ENCODE results near the gene ACTL6A.

ACTL6A gene

DNA sequence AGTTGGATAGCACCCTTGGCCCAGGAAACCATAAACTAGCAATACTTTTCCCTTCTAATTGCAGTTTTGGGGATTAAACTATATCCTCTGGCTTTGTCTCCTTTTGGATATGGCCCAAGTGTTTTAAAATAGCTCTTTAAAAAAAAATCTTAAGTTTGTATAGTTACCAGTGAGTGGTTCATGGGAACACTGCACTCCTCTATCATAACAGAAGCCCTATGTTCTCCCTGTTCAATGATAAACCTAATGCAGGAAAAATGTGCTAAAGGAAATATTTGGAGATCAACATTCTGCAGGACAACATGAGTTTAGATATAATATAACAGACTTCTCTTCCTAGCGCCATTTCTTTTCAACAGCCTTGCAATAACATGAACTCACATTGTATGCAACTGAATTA lies 28.6 kb downstream of the ACTL6A start:
- Histone ChIP-seq H3K9me3 (ENCODE audit: control insufficient read depth, insufficient read depth, low read depth, low read length) (no peaks in the 10 kb centered on the region), H3K27ac (ENCODE audit: low read depth, low read length) (no peak overlapping the region), H3K4me1 (ENCODE audit: control insufficient read depth, insufficient read depth, low read length) (no peaks in the 10 kb centered on the region), H3K9ac (ENCODE audit: low read length) (no peak overlapping the region), H3K4me3 (ENCODE audit: low read depth, low read length) (no peak overlapping the region), H3K27me3 (ENCODE audit: control insufficient read depth, insufficient read depth, low read length) (no peaks in the 10 kb centered on the region), H3K36me3 (ENCODE audit: control insufficient read depth, insufficient read depth, low read length) (peaks cover 95% of the 10 kb centered on the region)

DNA sequence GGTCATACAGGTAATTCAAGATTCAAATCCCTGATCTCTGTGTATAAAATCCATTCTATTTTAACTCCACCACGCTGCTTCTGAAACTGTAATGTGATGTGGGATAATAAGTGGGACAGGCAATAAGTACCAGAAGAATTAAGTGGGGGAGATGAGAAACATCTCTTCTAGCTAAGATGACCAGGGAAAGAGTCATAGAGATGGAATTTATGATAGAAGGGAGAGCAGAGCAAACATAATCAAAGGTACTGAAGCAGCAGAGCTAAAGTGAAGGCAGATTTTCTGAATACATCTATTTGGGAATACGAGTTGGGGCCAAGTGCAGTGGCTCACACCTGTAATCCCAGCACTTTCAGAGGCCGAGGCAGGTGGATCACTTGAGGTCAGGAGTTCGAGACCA lies 36.8 kb downstream of the ACTL6A start:
- Histone ChIP-seq H3K4me3 (ENCODE audit: low read depth, low read length) (no peak overlapping the region), H3K9ac (ENCODE audit: low read length) (no peak overlapping the region), H3K27ac (ENCODE audit: low read depth, low read length) (no peak overlapping the region), H3K36me3 (ENCODE audit: control insufficient read depth, insufficient read depth, low read length) (peaks cover 82% of the 10 kb centered on the region), H3K4me1 (ENCODE audit: control insufficient read depth, insufficient read depth, low read length) (peaks cover 5% of the 10 kb centered on the region; the same call in 1 of the 2 replicates), H3K27me3 (ENCODE audit: control insufficient read depth, insufficient read depth, low read length) (no peaks in the 10 kb centered on the region), H3K9me3 (ENCODE audit: control insufficient read depth, insufficient read depth, low read depth, low read length) (no peaks in the 10 kb centered on the region)

DNA sequence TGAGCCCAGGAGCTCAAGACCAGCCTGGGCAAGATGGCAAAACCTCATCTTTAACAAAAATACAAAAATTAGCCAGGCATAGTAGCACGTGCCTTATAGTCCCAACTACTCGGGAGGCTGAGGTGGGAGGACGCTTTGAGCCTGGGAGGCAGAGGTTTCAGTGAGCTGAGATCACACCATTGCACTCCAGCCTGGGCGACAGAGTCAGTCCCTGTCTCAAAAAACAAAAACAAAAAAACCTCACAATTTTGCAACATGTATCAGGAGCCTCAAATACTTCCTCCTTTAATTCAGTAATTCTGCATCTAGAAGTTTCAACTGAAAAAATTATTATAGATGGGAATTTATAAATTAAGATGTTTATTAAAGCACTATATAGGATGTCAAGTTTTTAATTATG lies 40.6 kb downstream of the ACTL6A start:
- Histone ChIP-seq H3K27ac (ENCODE audit: low read depth, low read length) (no peak overlapping the region), H3K4me3 (ENCODE audit: low read depth, low read length) (peak overlapping the region; percentile 77), H3K9ac (ENCODE audit: low read length) (no peak overlapping the region), H3K9me3 (ENCODE audit: control insufficient read depth, insufficient read depth, low read depth, low read length) (no peaks in the 10 kb centered on the region), H3K27me3 (ENCODE audit: control insufficient read depth, insufficient read depth, low read length) (no peaks in the 10 kb centered on the region), H3K4me1 (ENCODE audit: control insufficient read depth, insufficient read depth, low read length) (peaks cover 5% of the 10 kb centered on the region; the same call in 1 of the 2 replicates), H3K36me3 (ENCODE audit: control insufficient read depth, insufficient read depth, low read length) (peaks cover 44% of the 10 kb centered on the region)

DNA sequence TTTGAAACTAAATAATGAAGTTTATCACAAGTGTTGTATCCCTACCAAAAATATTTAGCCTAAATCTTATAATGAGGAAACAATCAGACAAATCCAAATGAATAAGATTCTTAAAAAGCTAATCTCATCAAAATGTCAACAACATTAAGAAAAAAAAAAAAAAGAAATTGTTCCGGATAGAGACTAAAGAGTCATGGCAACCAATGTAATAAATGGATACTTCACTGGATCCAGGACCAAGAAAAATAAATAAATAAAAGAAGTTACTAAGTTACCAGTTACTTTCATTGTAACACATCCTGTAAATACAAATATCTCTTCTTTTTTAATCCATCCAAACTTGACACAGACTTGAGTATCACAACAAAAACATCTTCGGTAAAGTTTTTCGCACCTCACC lies 41.1 kb downstream of the ACTL6A start:
- Histone ChIP-seq H3K27ac (ENCODE audit: low read depth, low read length) (no peak overlapping the region), H3K9ac (ENCODE audit: low read length) (peak overlapping the region; percentile 84), H3K27me3 (ENCODE audit: control insufficient read depth, insufficient read depth, low read length) (no peaks in the 10 kb centered on the region), H3K9me3 (ENCODE audit: control insufficient read depth, insufficient read depth, low read depth, low read length) (no peaks in the 10 kb centered on the region), H3K4me1 (ENCODE audit: control insufficient read depth, insufficient read depth, low read length) (peaks cover 5% of the 10 kb centered on the region; the same call in 1 of the 2 replicates), H3K36me3 (ENCODE audit: control insufficient read depth, insufficient read depth, low read length) (peaks cover 39% of the 10 kb centered on the region), H3K4me3 (ENCODE audit: low read depth, low read length) (peak overlapping the region; percentile 77)

DNA sequence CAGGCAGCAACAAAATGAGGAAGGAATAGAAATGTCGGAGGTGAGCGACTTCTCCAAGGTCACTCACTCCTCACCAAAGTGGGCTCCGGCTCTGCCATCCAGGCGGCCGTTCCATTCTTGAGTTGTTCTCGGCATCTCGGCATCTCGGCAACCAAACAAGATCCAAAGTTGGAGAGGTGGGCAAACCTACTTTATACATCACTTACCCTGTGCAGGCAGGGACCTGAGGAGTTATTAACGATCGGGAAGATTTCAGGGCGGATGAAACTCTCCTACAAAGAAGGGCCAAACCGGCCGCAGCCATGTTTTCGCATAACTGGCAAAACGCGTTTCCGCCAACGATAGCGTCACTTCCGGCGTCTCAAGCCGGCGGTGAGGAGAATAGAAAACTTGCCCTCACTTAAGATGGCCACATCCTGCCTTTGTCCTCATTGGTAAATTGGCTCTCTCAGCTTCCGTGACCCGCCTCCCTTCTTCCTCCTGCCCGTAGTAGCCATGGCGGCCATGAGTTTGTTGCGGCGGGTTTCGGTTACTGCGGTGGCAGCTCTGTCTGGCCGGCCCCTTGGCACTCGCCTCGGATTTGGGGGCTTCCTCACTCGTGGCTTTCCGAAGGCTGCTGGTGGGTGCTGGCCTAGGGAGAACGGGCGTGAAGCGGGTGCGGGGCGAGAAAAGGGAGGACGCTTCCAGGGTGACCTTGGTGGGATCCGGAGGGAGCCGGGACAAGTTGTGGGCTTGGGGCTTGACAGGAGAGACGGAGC lies 41.8 kb downstream of the ACTL6A start, which contains the start of the genes MRPL47 and NDUFB5:
Gene MRPL47, minus strand, starts transcription at position 318 of the 758 bp plus-strand sequence. Its CDS starts 14 bp downstream, at position 304.
Gene NDUFB5, plus strand, starts transcription at position 474 of the 758 bp plus-strand sequence. Its CDS starts 22 bp downstream, at position 496.
- peak within 1 kb of the TSS; percentile 84 for H3K9ac ChIP-seq (ENCODE audit: low read length)
- H3K4me3 ChIP-seq (ENCODE audit: low read depth, low read length) = peak within 1 kb of the TSS; percentile 77
- peaks cover 32% of the 10 kb centered on the region for H3K36me3 ChIP-seq (ENCODE audit: control insufficient read depth, insufficient read depth, low read length)
- H3K27ac ChIP-seq (ENCODE audit: low read depth, low read length) = peak within 1 kb of the TSS; percentile 78
- no peaks in the 10 kb centered on the region for H3K27me3 ChIP-seq (ENCODE audit: control insufficient read depth, insufficient read depth, low read length)
- no peaks in the 10 kb centered on the region for H3K9me3 ChIP-seq (ENCODE audit: control insufficient read depth, insufficient read depth, low read depth, low read length)
- peaks cover 5% of the 10 kb centered on the region; the same call in 1 of the 2 replicates for H3K4me1 ChIP-seq (ENCODE audit: control insufficient read depth, insufficient read depth, low read length)

DNA sequence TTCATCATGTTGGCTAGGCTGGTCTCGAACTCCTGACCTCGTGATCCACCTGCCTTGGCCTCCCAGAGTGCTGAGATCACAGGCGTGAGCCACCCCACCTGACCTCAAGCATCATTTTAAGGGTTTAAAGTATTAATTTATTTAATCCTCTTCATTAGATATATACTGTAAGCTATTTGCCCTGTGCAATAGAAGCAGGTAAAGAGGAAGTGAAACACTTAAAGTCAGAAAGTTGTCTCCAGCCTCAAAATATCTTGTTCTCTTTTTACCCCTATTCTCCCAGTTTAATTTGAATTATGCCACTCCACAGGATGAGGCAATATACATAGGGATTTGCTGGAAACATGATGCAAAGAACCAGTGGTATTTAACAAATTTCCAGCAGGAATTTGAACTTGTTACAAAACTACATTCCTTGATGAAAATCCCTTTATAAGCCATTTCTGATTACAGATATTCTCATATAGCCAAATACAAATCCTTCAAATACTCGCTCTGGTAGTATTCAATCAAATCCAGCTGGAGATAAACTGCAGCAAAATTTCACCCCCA lies 43.9 kb downstream of the ACTL6A start:
- Histone ChIP-seq H3K4me1 (ENCODE audit: control insufficient read depth, insufficient read depth, low read length) (peaks cover 5% of the 10 kb centered on the region; the same call in 1 of the 2 replicates), H3K27me3 (ENCODE audit: control insufficient read depth, insufficient read depth, low read length) (no peaks in the 10 kb centered on the region), H3K36me3 (ENCODE audit: control insufficient read depth, insufficient read depth, low read length) (peaks cover 11% of the 10 kb centered on the region), H3K27ac (ENCODE audit: low read depth, low read length) (no peak overlapping the region), H3K4me3 (ENCODE audit: low read depth, low read length) (no peak overlapping the region), H3K9me3 (ENCODE audit: control insufficient read depth, insufficient read depth, low read depth, low read length) (no peaks in the 10 kb centered on the region), H3K9ac (ENCODE audit: low read length) (no peak overlapping the region)

DNA sequence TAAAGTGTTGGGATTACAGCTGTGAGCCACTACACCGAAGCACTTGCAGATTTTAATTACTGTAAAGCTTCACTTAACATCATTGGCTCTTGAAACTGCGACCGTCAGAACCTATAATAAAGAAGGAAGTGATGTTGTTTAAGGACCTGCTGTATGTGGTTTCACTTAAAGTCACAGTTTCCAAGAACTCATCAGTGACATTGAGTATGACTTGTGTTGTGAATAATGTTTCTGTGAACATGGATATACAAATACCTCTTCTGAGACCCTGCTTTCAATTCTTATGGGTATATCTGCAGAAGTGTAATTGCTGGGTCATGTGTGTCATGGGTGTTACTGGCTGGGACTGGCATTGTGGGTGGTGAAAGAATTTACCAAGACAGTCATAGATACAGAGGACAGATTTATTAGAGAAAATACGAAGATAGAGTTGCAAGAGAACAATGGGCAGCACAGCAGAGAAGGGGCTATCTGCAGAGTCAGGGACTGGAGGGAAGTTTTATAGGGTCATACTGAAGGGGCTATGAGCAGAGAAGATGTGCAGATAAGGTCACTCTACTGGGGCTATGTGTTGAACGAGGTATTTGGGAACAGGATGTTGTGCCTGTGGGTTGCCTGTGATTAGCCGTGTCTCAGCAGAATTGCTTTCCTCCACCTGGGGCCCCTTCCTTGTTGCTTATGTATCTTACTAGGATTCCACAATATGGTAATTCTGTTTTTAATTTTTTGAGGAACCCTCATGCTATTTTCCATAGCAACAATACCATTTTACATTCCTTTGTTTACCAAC lies 46.4 kb downstream of the ACTL6A start:
- H3K4me3 ChIP-seq (ENCODE audit: low read depth, low read length) = no peak overlapping the region
- no peaks in the 10 kb centered on the region for H3K4me1 ChIP-seq (ENCODE audit: control insufficient read depth, insufficient read depth, low read length)
- no peak overlapping the region for H3K9ac ChIP-seq (ENCODE audit: low read length)
- H3K27ac ChIP-seq (ENCODE audit: low read depth, low read length) = no peak overlapping the region
- H3K9me3 ChIP-seq (ENCODE audit: control insufficient read depth, insufficient read depth, low read depth, low read length) = no peaks in the 10 kb centered on the region
- H3K36me3 ChIP-seq (ENCODE audit: control insufficient read depth, insufficient read depth, low read length) = 0 out of 2 replicates have a peak, but pooled peaks cover 2% of the 10 kb centered on the region
- H3K27me3 ChIP-seq (ENCODE audit: control insufficient read depth, insufficient read depth, low read length) = no peaks in the 10 kb centered on the region

DNA sequence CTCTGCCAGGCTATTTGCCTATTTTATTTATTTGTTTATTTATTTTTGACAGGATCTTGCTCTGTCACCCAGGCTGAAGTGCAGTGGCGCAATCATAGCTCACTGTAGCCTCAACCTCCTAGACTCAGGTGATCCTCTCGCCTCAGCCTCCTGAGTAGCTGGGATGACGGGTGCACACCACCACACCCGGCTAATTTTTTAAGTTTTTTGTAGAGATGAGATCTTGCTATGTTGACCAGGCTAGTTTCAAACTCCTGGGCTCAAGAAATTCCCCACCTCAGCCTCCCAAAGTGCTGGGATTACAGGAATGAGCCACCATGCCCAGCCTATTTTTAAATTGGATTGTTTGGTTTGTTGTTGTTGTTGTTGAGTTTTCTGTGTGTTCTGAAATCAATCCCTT lies 47.3 kb downstream of the ACTL6A start:
- H3K4me3 ChIP-seq (ENCODE audit: low read depth, low read length) = no peak overlapping the region
- no peaks in the 10 kb centered on the region for H3K4me1 ChIP-seq (ENCODE audit: control insufficient read depth, insufficient read depth, low read length)
- peaks cover 5% of the 10 kb centered on the region; the same call in 1 of the 2 replicates for H3K36me3 ChIP-seq (ENCODE audit: control insufficient read depth, insufficient read depth, low read length)
- H3K9ac ChIP-seq (ENCODE audit: low read length) = no peak overlapping the region
- H3K9me3 ChIP-seq (ENCODE audit: control insufficient read depth, insufficient read depth, low read depth, low read length) = no peaks in the 10 kb centered on the region
- no peaks in the 10 kb centered on the region for H3K27me3 ChIP-seq (ENCODE audit: control insufficient read depth, insufficient read depth, low read length)
- H3K27ac ChIP-seq (ENCODE audit: low read depth, low read length) = no peak overlapping the region

DNA sequence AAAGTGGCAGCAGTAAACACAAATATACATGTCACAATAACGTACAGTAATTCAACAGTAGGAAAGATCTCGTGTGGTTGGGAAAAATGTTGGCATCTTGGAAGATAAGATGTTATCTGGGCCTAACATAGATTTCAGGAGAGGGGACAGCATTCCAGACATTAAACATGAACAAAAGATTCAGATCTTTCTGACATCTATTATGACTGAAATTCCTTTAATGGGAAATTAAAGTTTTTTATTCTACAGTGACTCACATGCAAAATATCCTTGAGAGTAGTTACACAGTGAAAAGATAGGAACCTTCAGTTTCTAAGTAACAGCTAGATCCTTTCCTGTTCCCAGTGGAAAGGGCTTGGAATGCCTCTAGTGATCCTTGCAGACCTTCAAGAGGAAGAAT lies 51.1 kb downstream of the ACTL6A start:
- H3K27ac ChIP-seq (ENCODE audit: low read depth, low read length) = no peak overlapping the region
- H3K4me1 ChIP-seq (ENCODE audit: control insufficient read depth, insufficient read depth, low read length) = no peaks in the 10 kb centered on the region
- H3K36me3 ChIP-seq (ENCODE audit: control insufficient read depth, insufficient read depth, low read length) = peaks cover 21% of the 10 kb centered on the region
- no peak overlapping the region for H3K4me3 ChIP-seq (ENCODE audit: low read depth, low read length)
- H3K27me3 ChIP-seq (ENCODE audit: control insufficient read depth, insufficient read depth, low read length) = no peaks in the 10 kb centered on the region
- H3K9ac ChIP-seq (ENCODE audit: low read length) = no peak overlapping the region
- H3K9me3 ChIP-seq (ENCODE audit: control insufficient read depth, insufficient read depth, low read depth, low read length) = no peaks in the 10 kb centered on the region

DNA sequence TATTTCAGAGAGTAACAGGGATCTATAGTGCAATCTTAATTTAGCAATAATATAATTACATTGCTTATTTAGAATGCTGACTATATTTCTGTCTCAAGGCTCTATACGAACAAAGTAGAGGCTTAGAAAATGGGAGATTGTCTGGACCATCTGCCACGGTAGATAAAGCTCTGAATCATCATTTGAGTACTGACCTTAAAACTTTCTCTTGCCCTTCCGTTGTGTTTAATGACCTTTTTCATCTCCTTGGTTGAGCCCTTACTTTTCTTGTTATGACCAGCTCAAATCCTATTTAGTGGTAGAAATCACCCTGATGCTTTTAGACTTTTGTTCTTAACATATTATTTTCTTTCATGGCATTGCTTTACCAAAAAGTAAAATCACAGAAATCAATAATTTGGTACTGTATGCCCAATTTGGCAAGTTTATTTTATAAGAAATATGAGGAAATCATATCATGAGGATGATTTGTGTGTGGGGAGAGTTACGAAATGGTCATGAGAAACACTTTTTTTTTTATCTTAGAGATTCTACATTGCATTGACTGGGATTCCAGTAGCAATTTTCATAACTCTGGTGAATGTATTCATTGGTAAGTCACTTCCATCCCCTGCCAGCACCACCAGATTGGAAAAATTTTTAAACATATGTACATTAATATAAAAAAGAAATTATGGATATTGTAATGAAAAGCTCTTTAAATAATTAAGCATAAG lies 52.9 kb downstream of the ACTL6A start:
- Histone ChIP-seq H3K27ac (ENCODE audit: low read depth, low read length) (no peak overlapping the region), H3K4me3 (ENCODE audit: low read depth, low read length) (no peak overlapping the region), H3K4me1 (ENCODE audit: control insufficient read depth, insufficient read depth, low read length) (no peaks in the 10 kb centered on the region), H3K36me3 (ENCODE audit: control insufficient read depth, insufficient read depth, low read length) (peaks cover 26% of the 10 kb centered on the region), H3K9me3 (ENCODE audit: control insufficient read depth, insufficient read depth, low read depth, low read length) (no peaks in the 10 kb centered on the region), H3K9ac (ENCODE audit: low read length) (no peak overlapping the region), H3K27me3 (ENCODE audit: control insufficient read depth, insufficient read depth, low read length) (no peaks in the 10 kb centered on the region)
